GM12891 (cell line): ENCODE data around the gene PLA2G12A.

Source experiments
- POLR2A ChIP-seq: IDR thresholded peaks from 2 replicates; pipeline ENCODE4 v1.6.1; 2011; ENCODE audit warnings: low read depth, low read length, control low read depth
- POLR2AphosphoS5 ChIP-seq: IDR thresholded peaks from 2 replicates; pipeline ENCODE4 v1.6.1; 2011; ENCODE audit warnings: low read depth, low read length, control low read depth
- POU2F2 ChIP-seq: IDR thresholded peaks from 2 replicates; pipeline ENCODE4 v1.6.1; 2011; ENCODE audit warnings: low read depth, mild to moderate bottlenecking, control low read depth, low read length, moderate library complexity
- SPI1 ChIP-seq: IDR thresholded peaks from 2 replicates; pipeline ENCODE4 v1.6.1; 2011; ENCODE audit warnings: low read depth, low read length, control low read depth
- TAF1 ChIP-seq: IDR thresholded peaks from 2 replicates; pipeline ENCODE4 v1.6.1; 2011; ENCODE audit warnings: low read depth, low read length, control low read depth

DNA sequence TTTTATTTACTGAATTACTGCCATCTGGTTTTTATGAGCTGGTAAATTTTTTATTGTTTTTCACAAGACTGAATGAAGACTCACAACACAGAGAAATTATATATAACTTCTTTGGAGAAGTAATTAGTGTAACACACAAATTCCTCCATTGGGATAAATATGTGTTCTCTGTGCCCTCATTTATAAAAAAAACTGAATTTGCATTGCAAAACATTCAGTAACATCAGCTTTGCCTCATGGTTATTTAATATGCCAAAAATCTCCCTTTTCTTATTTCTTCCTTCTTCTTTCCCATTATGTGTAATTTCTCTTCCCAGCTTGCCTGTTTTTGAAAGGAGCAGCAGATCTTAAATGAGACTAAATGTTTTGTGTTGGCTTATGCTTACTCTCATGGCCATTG is 45.1 kb downstream of the PLA2G12A start:
- no peak for TF ChIP-seq POLR2AphosphoS5
- TF ChIP-seq POLR2A, result no peak
- TF ChIP-seq TAF1, result no peak
- no peak for TF ChIP-seq POU2F2
- no peak for TF ChIP-seq SPI1
